Hepatocyte (in vitro differentiated cells): ENCODE results near the gene TMEM272.

ENCODE experiments used
- EZH2 ChIP-seq: fragments of 200-600 bp; sonication (generic); IDR thresholded peaks from 2 replicates; pipeline ENCODE4 v1.6.1; 2016; ENCODE audit warnings: antibody characterized with exemption, mild to moderate bottlenecking, borderline replicate concordance
- TF ChIP-seq, protein P1 (sequence below): fragments of 200-600 bp; sonication (generic); IDR thresholded peaks from 2 replicates; pipeline ENCODE4 v1.5.1; 2016; ENCODE audit warnings: antibody characterized with exemption, mild to moderate bottlenecking; ENCODE audit not compliant: poor library complexity

DNA sequence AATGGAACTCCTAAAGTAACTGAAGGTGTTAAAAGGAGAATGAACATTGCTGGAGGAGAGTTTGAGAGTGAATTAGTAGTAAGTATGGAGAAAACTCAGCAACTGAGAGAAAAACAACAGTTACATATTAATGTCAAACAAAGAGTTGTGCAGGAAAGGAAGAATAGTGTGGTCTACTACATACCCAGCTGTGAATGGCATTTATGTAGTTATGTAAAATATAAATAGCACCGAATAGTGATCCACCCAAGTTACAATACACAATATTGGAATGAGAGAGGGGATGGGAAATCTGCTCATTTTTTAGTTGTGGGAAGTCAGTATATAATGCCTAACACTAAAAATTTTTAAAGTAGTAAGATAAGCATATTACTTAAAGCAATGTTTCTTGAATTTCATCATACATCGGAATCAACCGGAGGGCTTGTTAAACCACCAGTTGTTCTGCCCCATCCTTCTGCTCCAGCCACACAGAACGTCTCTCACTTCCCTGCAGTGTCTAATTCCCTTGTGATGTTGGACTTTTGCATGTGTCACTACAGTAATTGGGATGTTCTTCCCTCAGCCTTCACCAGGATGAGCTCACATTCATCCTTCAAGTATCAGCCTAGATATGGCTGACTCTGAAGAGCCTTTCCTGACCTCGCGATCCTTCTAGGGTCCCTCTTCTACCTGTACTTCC, 28.3 kb upstream of the TMEM272 start:
- TF ChIP-seq, protein P1, sequence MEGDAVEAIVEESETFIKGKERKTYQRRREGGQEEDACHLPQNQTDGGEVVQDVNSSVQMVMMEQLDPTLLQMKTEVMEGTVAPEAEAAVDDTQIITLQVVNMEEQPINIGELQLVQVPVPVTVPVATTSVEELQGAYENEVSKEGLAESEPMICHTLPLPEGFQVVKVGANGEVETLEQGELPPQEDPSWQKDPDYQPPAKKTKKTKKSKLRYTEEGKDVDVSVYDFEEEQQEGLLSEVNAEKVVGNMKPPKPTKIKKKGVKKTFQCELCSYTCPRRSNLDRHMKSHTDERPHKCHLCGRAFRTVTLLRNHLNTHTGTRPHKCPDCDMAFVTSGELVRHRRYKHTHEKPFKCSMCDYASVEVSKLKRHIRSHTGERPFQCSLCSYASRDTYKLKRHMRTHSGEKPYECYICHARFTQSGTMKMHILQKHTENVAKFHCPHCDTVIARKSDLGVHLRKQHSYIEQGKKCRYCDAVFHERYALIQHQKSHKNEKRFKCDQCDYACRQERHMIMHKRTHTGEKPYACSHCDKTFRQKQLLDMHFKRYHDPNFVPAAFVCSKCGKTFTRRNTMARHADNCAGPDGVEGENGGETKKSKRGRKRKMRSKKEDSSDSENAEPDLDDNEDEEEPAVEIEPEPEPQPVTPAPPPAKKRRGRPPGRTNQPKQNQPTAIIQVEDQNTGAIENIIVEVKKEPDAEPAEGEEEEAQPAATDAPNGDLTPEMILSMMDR: no peak
- TF ChIP-seq EZH2: no peak
